DMS153 treated with DMSO at 0.1 percent for 48 hours (cell line): ENCODE results near the gene SRMS.
"Not testable (repeated sequence)": the region's sequence is repeated elsewhere in the genome, so short reads cannot be mapped to it uniquely, and the experiment has no call there.

Experiments used
- DNase-seq: peaks from one replicate; lab custom pipeline; 2025; ENCODE audit not compliant: unreplicated experiment; lab: John Stamatoyannopoulos, UW

Gene SRMS

GRCh38 chr20:63566395-63567135, 19.0 kb upstream of the SRMS start:
- no peak for DNase-seq

- DNase-seq = no peak
These were observed 18.3 kb upstream of the SRMS start for GRCh38 chr20:63565699-63566335.

- DNase-seq = no peak
These were observed 17.6 kb upstream of the SRMS start for GRCh38 chr20:63565021-63565698.

DNA sequence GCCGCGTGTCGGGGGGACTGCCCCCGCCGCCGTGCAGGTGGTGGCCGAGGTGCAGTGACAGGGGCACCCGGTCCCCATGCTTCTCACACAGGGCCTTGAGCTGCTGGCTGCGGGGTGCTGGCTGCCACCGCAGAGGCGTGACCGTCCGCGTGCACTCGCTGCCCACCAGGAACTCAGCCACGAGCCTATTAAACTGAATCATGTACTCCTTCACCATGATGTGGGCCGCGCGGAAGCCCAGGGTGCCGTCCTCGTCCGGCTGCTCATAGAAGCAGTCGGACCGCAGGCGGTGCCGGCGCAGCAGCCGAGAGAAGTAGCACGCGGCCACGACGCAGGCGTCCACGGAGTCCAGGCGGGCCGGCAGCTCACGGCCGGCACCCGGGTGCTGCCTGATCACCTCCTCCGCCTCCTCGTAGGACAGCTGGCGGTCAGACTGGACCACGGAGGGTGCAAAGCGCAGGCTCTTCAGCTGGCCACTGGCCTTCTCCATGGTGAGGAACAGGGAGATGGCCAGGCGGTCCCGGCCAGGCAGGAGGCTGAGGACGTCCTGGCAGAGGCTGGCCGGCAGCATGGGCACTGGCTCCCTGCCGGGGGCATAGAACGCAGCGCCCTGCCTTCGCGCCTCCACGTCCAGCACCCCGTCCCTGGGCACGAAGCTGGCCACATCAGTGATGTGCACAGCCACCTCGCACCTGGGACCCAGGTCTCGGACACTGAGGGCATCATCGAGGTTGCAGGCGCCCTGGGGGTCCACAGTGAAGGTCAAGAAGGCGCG, 16.7 kb upstream of the SRMS start:
- DNase-seq = no peak

DNA sequence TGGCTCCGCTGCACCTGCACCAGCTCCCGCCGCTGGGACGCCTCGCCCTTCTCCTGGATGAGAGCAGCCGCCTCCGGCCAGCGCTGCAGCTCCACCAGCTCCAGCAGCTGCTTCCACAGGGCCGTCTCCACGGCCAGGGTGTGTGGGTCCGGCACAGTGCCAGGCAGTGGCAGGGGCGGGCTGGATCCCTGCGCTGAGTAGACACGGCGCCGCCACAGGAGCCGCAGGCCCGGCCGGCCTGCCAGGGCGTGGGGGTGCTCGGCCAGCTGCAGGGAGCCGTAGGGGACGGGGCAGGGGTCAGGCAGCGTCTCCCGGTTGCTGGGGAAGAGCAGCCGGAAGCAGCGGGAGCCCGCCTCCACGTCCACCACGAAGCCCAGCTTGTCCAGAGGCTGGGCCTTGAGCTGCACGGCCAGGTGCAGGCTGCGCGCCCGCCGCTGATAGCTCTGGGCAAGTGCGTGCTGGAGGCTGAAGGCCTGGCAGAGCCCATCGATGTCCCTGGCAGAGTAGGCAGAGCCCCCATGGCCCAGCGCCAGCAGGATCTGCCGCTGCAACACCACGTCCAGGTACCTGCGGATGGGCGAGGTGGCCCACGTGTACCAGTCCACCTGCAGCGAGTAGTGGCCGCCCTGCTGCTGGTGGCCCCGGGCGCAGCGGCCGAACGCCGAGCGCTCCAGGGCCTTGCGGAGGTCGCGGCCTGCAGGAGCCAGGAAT, 15.8 kb upstream of the SRMS start:
- no peak for DNase-seq

- DNase-seq = no peak
These were observed 15.1 kb upstream of the SRMS start for GRCh38 chr20:63562461-63563224.

DNA sequence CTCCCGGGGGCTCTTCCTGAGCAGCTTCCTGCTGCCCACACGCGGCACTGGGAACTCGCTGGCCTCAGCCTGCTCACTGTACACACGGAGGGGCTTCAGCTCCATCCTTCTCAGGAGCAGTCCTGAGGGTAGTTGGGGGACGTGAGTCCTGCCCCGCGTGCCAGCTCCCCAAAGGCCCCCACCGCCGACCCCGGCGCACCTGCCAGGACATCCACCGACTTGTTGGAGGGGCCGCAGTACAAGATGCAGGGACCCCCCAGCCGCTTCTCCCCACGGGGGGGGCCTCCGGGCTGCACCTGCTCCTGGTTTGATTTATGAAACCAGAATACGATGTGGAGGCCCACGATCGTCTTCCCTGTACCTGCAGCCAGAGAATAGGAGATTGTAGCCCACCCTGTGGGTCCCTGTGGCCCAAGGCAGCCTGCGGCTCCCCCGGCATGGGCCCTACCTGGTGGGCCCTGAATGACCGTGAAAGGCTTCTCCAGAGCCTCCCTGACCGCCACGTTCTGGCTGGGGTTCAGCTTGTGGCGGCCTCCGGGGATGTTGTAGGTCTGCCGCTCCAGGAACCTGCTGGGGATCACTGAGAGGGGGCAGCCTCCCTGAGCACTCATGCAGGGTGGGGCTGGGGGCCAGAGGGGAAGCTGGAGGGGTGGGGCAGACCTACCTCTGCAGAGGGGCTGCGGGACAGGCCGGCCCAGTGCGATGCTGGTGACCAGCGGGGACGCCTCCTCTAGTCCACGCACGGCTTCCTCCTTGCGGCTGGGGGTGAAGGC, 14.3 kb upstream of the SRMS start:
- DNase-seq = no peak

DNA sequence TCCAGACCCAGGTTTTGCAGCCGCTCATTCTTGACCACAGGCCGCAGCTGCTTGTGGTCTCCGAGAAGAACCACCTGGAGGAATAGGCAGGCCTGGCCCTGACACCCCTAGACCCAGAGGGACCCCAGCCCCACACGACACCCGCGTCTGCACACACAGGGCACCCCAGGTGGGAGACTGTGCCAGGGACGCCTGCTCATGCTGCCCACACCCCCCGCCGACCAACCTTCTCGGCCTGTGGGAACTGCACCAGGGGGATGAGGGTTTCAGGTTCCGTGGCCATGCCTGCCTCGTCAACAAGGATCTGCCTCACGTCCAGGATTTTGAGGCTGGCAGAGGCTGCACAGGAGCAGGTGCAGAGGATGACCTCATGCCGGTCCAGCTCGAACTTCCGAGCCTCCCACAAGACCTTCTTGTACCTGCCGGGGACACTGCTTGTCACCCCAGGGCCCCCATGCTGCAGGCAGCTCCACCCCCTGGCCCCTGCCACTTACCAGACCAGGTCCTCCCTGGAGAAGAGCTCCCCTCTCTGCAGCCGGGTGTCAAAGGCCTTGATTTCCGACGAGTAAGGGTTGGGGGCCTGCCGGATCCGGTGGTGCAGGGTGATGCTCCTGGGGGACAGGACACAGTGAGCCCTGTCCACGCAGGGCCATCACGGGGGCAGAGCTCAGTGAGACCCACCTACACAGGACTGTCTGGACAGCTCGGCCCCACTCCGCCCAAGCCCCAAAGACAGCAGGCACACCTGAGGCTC, 13.5 kb upstream of the SRMS start:
- DNase-seq = no peak

GRCh38 chr20:63560333-63560805, 12.8 kb upstream of the SRMS start:
- DNase-seq = no peak

- DNase-seq = not testable (repeated sequence)
These were observed 12.2 kb upstream of the SRMS start for GRCh38 chr20:63559485-63560332.

DNA sequence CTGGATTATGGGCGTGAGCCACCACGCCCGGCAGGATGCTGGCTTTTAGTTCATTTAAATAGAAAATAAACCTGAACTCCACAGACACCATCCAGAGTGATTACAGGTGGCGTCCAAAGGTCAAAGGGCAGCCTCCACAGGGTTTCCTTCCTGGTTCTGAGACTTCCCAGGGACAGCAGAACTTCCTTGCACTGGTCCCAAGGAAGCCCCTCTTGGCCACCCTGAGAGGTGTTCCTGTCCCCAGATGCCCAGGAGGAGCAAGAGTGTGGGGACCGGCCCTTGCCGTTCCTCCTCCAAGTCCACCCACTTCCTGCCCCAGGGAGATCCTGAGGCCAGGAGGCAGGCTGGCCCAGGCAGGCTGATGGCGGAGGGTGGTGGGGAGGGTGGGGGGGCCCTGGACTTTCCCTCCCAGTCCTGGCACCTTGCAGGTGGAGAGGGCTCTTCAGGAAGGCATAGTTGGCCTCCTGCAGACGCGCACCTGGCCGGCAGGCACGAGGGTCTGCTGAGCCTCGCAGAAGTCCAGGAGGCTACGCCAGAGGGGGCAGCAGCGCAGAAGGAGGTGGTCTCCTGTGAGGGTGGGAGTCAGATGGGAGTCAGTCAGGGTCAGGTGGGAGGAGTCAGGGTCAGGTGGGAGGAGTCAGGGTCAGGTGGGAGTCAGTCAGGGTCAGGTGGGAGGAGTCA, 11.4 kb upstream of the SRMS start:
- DNase-seq = no peak

DNA sequence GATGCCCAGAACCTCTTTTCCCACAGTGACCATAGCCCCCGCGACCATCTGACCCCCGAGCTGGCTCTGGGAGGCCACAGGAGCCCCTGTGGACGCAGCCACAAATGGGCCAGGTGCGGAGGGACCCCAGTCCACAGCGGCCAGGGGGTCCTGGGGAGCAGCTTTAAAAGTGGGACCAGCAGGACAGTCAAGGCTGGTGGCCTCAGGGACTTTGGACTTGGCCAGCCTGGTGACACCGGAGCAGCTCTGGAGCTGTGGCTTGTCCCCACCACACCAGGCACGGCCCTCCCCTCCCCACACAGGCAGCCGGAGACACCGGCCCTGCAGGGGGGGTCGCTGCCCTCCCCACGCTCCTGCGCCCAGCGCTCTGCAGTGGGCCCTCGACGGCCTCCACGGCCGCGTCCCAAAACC, 9.9 kb upstream of the SRMS start:
- DNase-seq = no peak

GRCh38 chr20:63556873-63557478, 9.4 kb upstream of the SRMS start:
- no peak for DNase-seq

- DNase-seq = no peak
These were observed 8.3 kb upstream of the SRMS start for GRCh38 chr20:63555661-63556381.

- no peak for DNase-seq
These were observed 7.1 kb upstream of the SRMS start for GRCh38 chr20:63554361-63555278.
